Panc1 (cell line): ENCODE results near the gene RAPGEF1. TPM values are rescaled to one million over a fixed set of nuclear protein-coding genes. Genes with fewer than 3 reads are reported as not detected.

ENCODE experiments used
- ATAC-seq: fragments of 200-7000 bp; cut with Tn5 transposase; 2 replicates; pipeline ENCODE4 v1.9.1; 2020; ENCODE audit warnings: mild to moderate bottlenecking, moderate library complexity
- BruUV-seq: library from RNA; stranded (reverse); fragments of 400-500 nt; replicated peaks from 2 replicates; lab custom pipeline; 2021; lab: Mats Ljungman, UMichigan
- CTCF ChIA-PET: fragments of 300-600 bp; sonication (Branson Sonifier 250); formaldehyde crosslinking; loops from one replicate; lab custom pipeline; 2022; ENCODE audit warnings: antibody characterized with exemption; lab: Charles Lee
- POLR2A ChIA-PET: fragments of 300-600 bp; sonication (Branson Sonifier 250); formaldehyde crosslinking; loops from one replicate; lab custom pipeline; 2022; ENCODE audit warnings: antibody characterized with exemption; lab: Charles Lee
- DNase-seq: peaks from one replicate; pipeline ENCODE4 v3.0.0-alpha.2; 2010; ENCODE audit warnings: low read depth, low spot score
- H3K27ac ChIP-seq: 2 replicates; pipeline ENCODE4 v1.5.1; 2011; ENCODE audit warnings: mild to moderate bottlenecking, low read length, inconsistent platforms
- H3K27me3 ChIP-seq: fragments of 200-500 bp; sonication (Bioruptor generic); 2 replicates; pipeline ENCODE4 v1.6.0; 2014; ENCODE audit warnings: low read length, inconsistent platforms; ENCODE audit not compliant: control insufficient read depth, insufficient read depth
- H3K36me3 ChIP-seq: fragments of 200-500 bp; sonication (Bioruptor generic); 2 replicates; pipeline ENCODE4 v1.5.1; 2014; ENCODE audit warnings: inconsistent platforms, mild to moderate bottlenecking, low read length, moderate library complexity; ENCODE audit not compliant: control insufficient read depth, insufficient read depth
- H3K4me1 ChIP-seq: 2 replicates; pipeline ENCODE4 v1.5.1; 2011; ENCODE audit warnings: inconsistent platforms, mild to moderate bottlenecking, low read length, moderate library complexity; ENCODE audit not compliant: control insufficient read depth, insufficient read depth
- H3K4me3 ChIP-seq, 2 experiments: 2 replicates each; pipeline ENCODE4 v1.5.1; 2011 to 2012; ENCODE audit warnings: low read depth in 2 of 2, low read length in 2 of 2, mild to moderate bottlenecking in 2 of 2, inconsistent platforms in 1 of 2, moderate library complexity in 1 of 2
- H3K9me3 ChIP-seq: fragments of 200-500 bp; sonication (Bioruptor generic); 2 replicates; pipeline ENCODE4 v1.5.1; 2014; ENCODE audit warnings: low read depth, mild to moderate bottlenecking, inconsistent platforms, low read length, moderate library complexity; ENCODE audit not compliant: control insufficient read depth, insufficient read depth
- CTCF ChIP-seq: fragments of 450-650 bp; IDR thresholded peaks from 2 replicates; pipeline ENCODE4 v1.5.1; 2017; ENCODE audit warnings: mild to moderate bottlenecking
- POLR2AphosphoS5 ChIP-seq: IDR thresholded peaks from 2 replicates; pipeline ENCODE4 v1.6.1; 2012; ENCODE audit warnings: mild to moderate bottlenecking, low read depth, low read length, moderate library complexity
- REST ChIP-seq, 2 experiments: IDR thresholded peaks; 2 replicates each; pipeline ENCODE4 v1.6.1; 2011 to 2012; ENCODE audit warnings: low read depth in 2 of 2, control low read depth in 1 of 2, low read length in 1 of 2, mild to moderate bottlenecking in 1 of 2, moderate library complexity in 1 of 2; ENCODE audit not compliant: insufficient read depth in 1 of 2
- SIN3A ChIP-seq: IDR thresholded peaks from 2 replicates; pipeline ENCODE4 v1.6.1; 2012; ENCODE audit warnings: low read depth, mild to moderate bottlenecking, low read length, moderate library complexity, borderline replicate concordance; ENCODE audit not compliant: insufficient read depth
- TCF7L2 ChIP-seq: IDR thresholded peaks from 2 replicates; pipeline ENCODE4 v1.6.1; 2011; ENCODE audit warnings: mild to moderate bottlenecking, low read depth, low read length, inconsistent platforms
- in situ Hi-C: cut with HindIII; loops from 2 replicates; pipeline ENCODE4 v1.10.0; 2016; ENCODE audit warnings: low sequenced_read_pairs, low pct_unique_long_range_greater_than_20kb
- intact Hi-C: fragments of 100-400 bp; cut with micrococcal nuclease; formaldehyde crosslinking; loops from one replicate; pipeline ENCODE4 v1.10.0; 2022; ENCODE audit not compliant: unreplicated experiment
- total RNA-seq: library from RNA; stranded (reverse); gene quantifications from one replicate; pipeline ENCODE4 v1.2.1, GENCODE V29; 2021; ENCODE audit not compliant: unreplicated experiment

The RAPGEF1 gene
- total RNA-seq, 1 experiment from 2014 or later: 86.8 TPM

GRCh38 chr9:131554843-131555351, 185.0 kb downstream of the RAPGEF1 start:
- Histone ChIP-seq H3K36me3 (no peaks in the 10 kb centered on the region), H3K27me3 (no peaks in the 10 kb centered on the region), H3K4me3 (no peak overlapping the region), H3K27ac (no peak overlapping the region), H3K9me3 (no peaks in the 10 kb centered on the region), H3K4me1 (no peaks in the 10 kb centered on the region)
- in situ Hi-C loops (no loop called here), intact Hi-C loops (no loop called here)
- ChIA-PET CTCF (no interaction called here), POLR2A (no interaction called here)
- no peak for ATAC-seq
- no peak for DNase-seq
- no TSS peak for BruUV-seq
- no peak for TF ChIP-seq CTCF
- no peak for TF ChIP-seq SIN3A

- POLR2A ChIA-PET: no interaction called here
- DNase-seq: no peak
- Histone ChIP-seq H3K9me3 (no peaks in the 10 kb centered on the region), H3K27me3 (no peaks in the 10 kb centered on the region), H3K4me1 (no peaks in the 10 kb centered on the region), H3K4me3 (no peak overlapping the region), H3K27ac (no peak overlapping the region), H3K36me3 (no peaks in the 10 kb centered on the region)
- no peak for TF ChIP-seq CTCF
- TF ChIP-seq SIN3A: no peak
- TF ChIP-seq POLR2AphosphoS5: no peak
- no peak for TF ChIP-seq REST (IDR thresholded peaks at IDR 0.05; ENCODE audit: insufficient read depth in 1 of 2, low read depth in 2 of 2, low read length in 1 of 2)
- no peak for TF ChIP-seq TCF7L2
- intact Hi-C loops: no loop called here
- CTCF ChIA-PET: no interaction called here
- BruUV-seq: no TSS peak
- in situ Hi-C loops: no loop called here
- no peak for ATAC-seq
Measured at GRCh38 chr9:131554087-131554842, 185.6 kb downstream of the RAPGEF1 start.
